Ramos (cell line): ENCODE data around the gene PLCXD3.

Experiments
- in situ Hi-C: fragments of 300-500 bp; cut with MboI; formaldehyde crosslinking; loops from one replicate; pipeline ENCODE4 v1.14.3; 2022; ENCODE audit warnings: low sequenced_read_pairs; ENCODE audit not compliant: unreplicated experiment

PLCXD3 gene

GRCh38 chr5:41305056-41305455 is 205.3 kb downstream of the PLCXD3 start:
- in situ Hi-C loops: no loop called here

GRCh38 chr5:41296066-41296465 is 214.3 kb downstream of the PLCXD3 start:
- in situ Hi-C loops: no loop called here

GRCh38 chr5:41291323-41291722 is 219.1 kb downstream of the PLCXD3 start:
- in situ Hi-C loops: no loop called here

- in situ Hi-C loops: no loop called here
Measured at GRCh38 chr5:41290810-41291209, 219.6 kb downstream of the PLCXD3 start.

- in situ Hi-C loops: no loop called here
Measured at GRCh38 chr5:41289970-41290464, 220.4 kb downstream of the PLCXD3 start.

- in situ Hi-C loops: no loop called here
Measured at GRCh38 chr5:41286696-41287095, 223.7 kb downstream of the PLCXD3 start.

GRCh38 chr5:41286165-41286564 is 224.2 kb downstream of the PLCXD3 start:
- in situ Hi-C loops: no loop called here

GRCh38 chr5:41284938-41285337 is 225.5 kb downstream of the PLCXD3 start:
- in situ Hi-C loops: no loop called here

GRCh38 chr5:41281215-41281810 is 229.1 kb downstream of the PLCXD3 start:
- in situ Hi-C loops: no loop called here

- in situ Hi-C loops: no loop called here
Measured at GRCh38 chr5:41279040-41279439, 231.4 kb downstream of the PLCXD3 start.

- in situ Hi-C loops: no loop called here
Measured at GRCh38 chr5:41277476-41278245, 232.7 kb downstream of the PLCXD3 start.

GRCh38 chr5:41275813-41276512 is 234.4 kb downstream of the PLCXD3 start:
- in situ Hi-C loops: no loop called here

- in situ Hi-C loops: no loop called here
Measured at GRCh38 chr5:41270423-41271251, 239.8 kb downstream of the PLCXD3 start.

- in situ Hi-C loops: loop anchor here (10.0 kb wide), 1 partner anchor 376 kb away; no protein-coding TSS in a partner anchor
Measured at GRCh38 chr5:41268894-41269293, 241.5 kb downstream of the PLCXD3 start.

- in situ Hi-C loops: loop anchor here (10.0 kb wide), 1 partner anchor 378 kb away; no protein-coding TSS in a partner anchor
Measured at GRCh38 chr5:41266377-41266776, 244.0 kb downstream of the PLCXD3 start.

GRCh38 chr5:41264019-41264418 is 246.4 kb downstream of the PLCXD3 start:
- in situ Hi-C loops: loop anchor here (10.0 kb wide), 1 partner anchor 381 kb away; no protein-coding TSS in a partner anchor

GRCh38 chr5:41263335-41263734 is 247.1 kb downstream of the PLCXD3 start:
- in situ Hi-C loops: loop anchor here (10.0 kb wide), 1 partner anchor 381 kb away; no protein-coding TSS in a partner anchor
